Medulla oblongata (tissue), 1 donor: ENCODE results near the gene ZNF774.
A peak's percentile ranks its signal among the peaks of the same experiment; 100 is the strongest.
"Not testable (repeated sequence)": the region's sequence is repeated elsewhere in the genome, so short reads cannot be mapped to it uniquely, and the experiment has no call there.

ENCODE experiments used
- DNase-seq: peaks from one replicate; pipeline ENCODE4 v3.0.0-alpha.2; 2015; ENCODE audit errors: extremely low spot score

ZNF774 gene

DNA sequence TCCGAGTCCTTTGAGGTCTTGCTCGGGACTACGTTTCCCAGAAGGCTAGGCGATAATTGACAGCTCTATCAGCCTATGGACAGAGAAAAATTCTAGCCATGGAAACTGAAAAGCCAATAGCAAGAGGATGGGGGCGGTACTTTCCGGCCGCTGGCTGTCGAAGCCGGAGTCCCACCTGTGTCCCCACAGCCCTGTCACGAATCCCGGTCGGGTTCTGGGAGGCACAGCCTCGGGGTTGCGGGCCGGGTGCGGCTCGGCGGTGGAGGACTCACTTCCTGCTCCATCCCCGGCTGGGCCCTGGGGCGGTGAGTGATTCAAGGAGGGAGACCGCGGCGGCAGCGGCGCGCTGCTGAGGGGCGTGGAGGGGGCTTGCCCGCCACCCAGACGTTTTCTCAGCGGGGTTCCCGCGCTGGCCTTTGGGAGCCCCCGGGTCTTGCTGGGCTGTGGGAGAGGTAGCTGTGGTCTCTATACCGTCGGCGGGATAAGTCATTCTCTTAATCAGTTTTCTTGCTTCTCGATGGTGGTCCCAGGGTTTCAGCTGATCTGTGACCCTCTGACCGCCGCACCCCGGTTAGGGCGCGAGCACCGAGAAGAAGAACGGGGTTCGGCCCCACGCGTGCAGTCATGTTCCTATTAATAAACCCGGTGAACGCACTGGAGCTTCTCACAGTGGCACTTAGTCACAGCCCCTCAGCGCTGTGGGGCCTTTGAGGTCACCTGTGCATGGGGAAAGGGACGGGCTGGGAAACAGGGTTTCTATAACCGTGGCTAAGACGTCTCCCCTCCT is at the start of gene ZNF774:
Gene ZNF774, plus strand, starts transcription at position 178 of the 787 bp plus-strand sequence. CDS start 2,377 bp downstream, outside the sequence.
- peak; percentile 99 for DNase-seq

GRCh38 chr15:90305355-90305754 is 46.7 kb upstream of the ZNF774 start:
- not testable (repeated sequence) for DNase-seq

- DNase-seq = no peak
Observed at GRCh38 chr15:90305932-90306331, 46.2 kb upstream of the ZNF774 start.

GRCh38 chr15:90306560-90306959 is 45.5 kb upstream of the ZNF774 start:
- DNase-seq = no peak

GRCh38 chr15:90307661-90308060 is 44.4 kb upstream of the ZNF774 start:
- no peak for DNase-seq

DNA sequence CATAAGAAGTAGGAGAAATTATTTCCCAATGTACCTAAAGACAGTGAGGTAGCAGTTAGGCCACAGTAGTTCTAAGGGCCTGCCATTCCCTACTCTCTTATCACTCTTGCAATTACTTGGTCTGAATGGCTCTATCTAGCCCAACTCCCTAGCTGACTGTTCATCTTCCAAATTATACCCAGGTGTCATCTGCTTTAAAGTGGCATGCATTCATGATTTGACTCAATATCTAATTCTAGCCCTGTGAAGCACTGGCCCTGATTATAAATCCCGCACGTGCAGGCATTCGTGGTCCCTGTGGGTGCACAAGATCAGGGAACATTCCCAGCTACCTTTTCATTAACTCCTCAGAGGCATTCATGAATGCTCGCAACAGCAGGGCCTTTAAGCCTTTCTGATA is 43.1 kb upstream of the ZNF774 start:
- DNase-seq = no peak

- peak; percentile 83 for DNase-seq
Observed at GRCh38 chr15:90315278-90315982, 36.7 kb upstream of the ZNF774 start.

DNA sequence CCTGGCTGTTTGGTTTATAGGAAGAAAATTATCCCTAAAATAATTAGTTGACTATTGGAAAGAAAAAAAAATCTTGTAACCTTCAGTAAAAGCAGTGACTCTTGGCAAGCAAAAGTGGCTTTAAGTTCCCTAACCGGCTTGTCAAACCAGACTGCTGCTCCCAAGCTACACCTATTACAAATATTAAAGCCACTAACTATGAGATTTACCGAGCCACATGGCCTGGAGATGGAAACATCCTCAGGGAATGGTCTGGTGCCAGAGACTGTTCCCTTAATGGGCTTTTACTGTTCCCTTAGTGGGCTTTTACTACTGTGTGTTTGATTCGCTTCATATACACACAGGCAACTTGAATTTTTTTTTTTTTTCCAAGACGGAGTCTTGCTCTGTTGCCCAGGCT is 35.9 kb upstream of the ZNF774 start:
- DNase-seq = no peak

DNA sequence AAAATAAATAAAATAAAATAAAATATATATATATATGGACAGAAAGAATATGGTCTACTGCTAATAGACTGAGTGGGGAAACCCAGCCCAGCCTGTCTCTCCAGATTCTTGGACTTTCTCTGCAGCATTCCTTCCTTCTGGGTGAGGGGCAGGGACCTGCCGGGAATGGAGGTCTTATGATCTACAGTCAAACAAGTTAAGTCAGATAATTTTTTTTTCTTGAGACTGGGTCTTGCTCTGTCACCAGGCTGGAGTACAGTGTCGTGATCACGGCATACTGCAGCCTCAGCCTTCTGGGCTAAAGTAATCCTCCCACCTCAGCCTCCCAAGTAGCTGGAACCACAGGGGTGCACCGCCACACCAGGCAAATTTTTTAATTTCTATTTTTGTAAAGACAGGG is 33.5 kb upstream of the ZNF774 start:
- DNase-seq = no peak

DNA sequence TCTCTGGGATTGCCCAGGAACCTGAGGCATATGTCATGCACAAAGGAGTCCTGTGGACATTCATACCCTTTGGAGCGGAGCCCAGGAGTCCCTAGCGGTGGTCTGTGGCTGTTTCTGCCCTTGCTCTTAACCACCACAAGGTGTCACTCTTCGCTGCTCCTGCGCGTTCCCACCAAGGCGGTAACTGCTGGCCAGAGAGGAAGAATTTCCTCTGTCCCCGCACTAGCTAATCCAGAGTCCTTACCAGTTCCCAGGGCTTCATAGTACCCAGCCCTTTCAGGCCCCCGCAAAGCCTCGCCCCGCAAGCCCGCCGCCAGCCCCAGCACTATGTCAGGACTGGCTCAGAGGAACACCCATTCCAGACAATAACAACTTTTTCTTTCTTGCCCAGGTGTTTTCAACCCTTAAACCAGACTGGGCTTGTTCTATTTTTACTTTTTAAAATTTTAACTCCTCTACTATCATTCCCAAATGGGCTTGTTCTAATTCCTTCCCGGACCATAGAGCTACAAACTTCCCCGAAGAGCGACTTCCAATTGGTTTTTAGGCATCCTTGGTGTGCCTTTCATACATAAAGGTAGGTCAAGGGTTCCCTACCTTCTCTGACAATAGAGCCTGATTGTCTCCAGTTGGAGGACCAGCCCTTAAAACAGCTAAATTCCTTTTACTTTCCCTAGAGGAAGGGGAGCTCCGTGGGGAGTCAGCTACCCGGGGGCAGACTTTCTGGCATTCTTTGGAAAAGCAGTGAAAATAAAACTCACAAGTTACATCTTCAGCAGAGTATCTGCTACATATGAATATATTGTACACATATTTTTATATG is 31.8 kb upstream of the ZNF774 start:
- peak; percentile 94 for DNase-seq

DNA sequence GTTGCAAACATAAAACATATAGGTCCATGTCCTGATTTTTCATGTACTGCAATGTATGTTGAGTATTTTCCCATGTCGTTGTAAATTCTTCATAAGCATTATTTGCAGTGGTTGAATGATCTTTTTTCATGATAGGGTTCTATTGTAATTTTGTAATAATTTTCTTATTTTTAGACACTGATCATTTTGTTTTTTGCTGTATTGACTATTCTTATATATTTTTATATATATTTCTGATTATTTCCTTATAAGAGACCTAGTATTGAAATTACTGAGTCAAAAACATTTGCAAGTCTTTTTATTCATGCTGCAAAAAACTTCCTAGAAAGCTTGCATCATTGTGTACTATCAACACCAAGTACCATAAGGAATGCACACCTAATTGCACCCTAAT is 31.2 kb upstream of the ZNF774 start:
- DNase-seq = no peak

DNA sequence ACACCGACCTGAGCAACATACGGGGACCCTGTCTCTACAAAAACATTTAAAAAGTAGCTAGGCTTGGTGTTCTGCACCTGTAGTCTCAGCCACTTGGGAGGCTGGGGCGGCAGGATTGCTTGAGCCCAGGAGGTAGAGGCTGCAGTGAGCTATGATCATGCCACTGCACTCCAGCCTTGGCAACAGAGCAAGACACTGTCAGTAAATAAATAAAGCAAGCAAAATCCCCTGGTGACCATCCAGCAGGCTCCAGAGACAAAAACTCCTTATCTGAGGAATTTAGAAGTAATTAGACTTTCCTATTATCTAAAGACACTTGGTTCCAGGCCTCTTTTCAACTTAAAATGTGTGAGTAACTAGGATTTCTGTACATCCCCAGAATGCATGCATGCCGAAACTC is 29.5 kb upstream of the ZNF774 start:
- DNase-seq = no peak

- no peak for DNase-seq
Observed at GRCh38 chr15:90325726-90326125, 26.4 kb upstream of the ZNF774 start.

DNA sequence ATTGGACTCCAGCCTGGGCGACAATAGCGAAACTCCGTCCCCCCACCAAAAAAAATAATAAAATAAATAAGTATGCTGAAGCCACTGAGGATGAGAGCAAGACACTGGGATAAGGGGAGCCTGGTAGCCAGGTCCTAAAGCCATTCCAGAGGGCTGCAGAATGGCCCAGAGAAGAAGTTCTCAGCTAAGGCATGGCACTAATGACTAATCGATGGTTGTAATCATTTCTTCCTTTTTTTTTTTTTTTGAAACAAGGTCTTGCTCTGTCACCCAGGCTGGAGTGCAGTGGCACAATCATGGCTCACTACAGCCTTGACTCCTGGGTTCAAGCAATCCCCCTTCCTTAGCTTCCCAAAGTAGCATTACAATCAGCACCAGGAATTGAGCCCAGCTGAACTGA is 25.6 kb upstream of the ZNF774 start:
- DNase-seq = no peak

DNA sequence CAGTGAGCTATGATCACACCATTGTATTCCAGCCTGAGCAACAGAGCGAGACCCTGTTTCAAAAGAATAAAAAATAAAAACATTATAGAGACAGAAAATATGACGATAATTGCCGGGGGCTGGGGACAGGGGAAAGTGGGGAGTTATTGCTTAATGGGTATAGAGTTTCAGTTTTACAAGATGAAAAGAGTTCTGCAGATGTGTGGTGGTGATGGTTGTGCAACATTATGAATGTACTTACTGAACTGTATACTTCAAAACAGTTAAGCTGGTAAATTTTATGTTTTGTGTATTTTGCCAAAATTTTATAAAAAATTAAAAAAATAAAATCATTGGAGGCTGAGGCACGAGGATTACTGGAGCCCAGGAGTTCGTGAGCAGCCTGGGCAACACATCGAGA is 24.8 kb upstream of the ZNF774 start:
- no peak for DNase-seq

GRCh38 chr15:90334304-90334731 is 17.8 kb upstream of the ZNF774 start:
- no peak for DNase-seq

GRCh38 chr15:90336705-90337141 is 15.4 kb upstream of the ZNF774 start:
- DNase-seq = peak; percentile 86

- no peak for DNase-seq
Observed at GRCh38 chr15:90337256-90337655, 14.8 kb upstream of the ZNF774 start.

DNA sequence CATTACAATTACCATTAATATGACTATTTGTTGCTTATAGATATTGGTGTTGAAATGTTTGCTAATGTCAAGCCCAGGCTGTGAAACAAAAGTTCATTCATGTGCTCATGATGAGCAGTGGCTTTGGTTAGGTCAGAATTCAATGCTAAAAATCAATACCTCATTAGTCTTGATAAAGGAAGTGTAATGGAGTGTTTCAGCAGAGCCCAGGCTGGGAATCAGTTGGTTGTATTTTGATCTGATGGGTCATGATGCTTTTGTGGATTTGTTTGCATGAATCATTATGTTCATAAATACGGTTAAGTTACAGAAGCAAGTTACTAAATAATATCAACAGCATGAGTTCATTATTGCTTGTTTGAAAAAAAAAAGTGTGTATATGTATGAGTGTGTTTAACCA is 13.6 kb upstream of the ZNF774 start:
- no peak for DNase-seq

- no peak for DNase-seq
Observed at GRCh38 chr15:90340345-90340744, 11.7 kb upstream of the ZNF774 start.

DNA sequence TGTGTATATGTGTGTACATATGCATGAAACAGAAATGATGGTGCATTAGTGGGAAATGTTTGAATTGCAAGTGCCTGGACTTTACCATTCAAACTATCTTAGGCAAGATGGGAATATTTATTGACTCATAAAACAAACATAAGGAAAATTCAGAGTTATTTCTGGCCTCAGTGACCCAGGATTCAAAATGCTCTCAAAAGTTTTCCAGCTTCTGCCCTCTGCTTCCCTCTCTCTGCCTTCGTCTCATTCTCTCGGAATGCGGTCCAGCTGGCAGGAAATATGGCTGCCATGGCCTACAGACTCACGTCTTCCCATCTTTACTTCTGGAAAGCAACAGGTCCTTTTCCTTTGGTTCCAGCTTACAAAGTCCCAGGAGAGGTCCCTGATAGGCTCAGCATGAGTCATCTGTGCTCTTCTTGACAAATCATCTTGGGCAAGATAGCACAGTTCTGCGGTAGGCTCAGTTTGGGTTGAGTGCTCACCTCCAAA is 8.7 kb upstream of the ZNF774 start:
- DNase-seq = no peak

DNA sequence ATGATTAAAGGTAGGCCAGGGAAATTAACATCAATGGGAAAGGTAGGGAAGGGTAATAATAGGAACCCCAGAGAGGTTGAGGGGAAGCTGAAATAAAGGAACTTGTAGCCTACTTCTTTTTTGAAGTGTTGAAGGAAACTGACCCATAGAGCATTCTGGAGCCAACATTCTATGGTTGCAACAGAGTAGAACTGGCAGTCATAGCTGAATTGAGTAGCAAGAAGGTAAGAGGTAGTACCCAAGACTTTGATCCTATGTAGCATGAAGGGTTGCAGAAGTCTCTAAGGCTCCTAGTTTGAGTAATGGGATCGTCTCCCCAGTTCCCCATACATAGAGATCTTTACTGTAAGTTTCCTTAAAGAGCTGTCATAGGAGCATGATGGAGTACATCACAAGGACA is 7.4 kb upstream of the ZNF774 start:
- peak; percentile 39 for DNase-seq
